Body of pancreas (tissue), 4 donors: ENCODE measurements around the gene MAP2K5. TPM values are rescaled to one million over a fixed set of nuclear protein-coding genes. Genes with fewer than 3 reads are reported as not detected.

Experiments used
- ATAC-seq: fragments of 150-250 bp; one replicate; pipeline ENCODE4 v1.9.1; 2016
- DNase-seq, 4 donors: peaks; one replicate each; pipeline ENCODE4 v3.0.0-alpha.2; 2019
- H3K27ac ChIP-seq, 4 donors: fragments of 200-600 bp; sonication (generic); 1 replicate in 3 of 4; 2 replicates in 1 of 4; pipeline versions ENCODE4 v1.5.1 to v1.6.1; 2016 to 2019; ENCODE audit warnings: mild to moderate bottlenecking in 1 of 4, mixed read lengths in 1 of 4, moderate library complexity in 1 of 4
- H3K27me3 ChIP-seq, 2 donors: fragments of 200-600 bp; sonication (generic); one replicate each; pipeline ENCODE4 v1.6.0; 2016; ENCODE audit warnings: mild to moderate bottlenecking in 1 of 2
- H3K36me3 ChIP-seq, 2 donors: fragments of 200-600 bp; sonication (generic); replicated peaks in 1 of 2; 2 replicates each; pipeline ENCODE4 v1.5.1; 2016; ENCODE audit warnings: low read depth in 2 of 2; ENCODE audit not compliant: insufficient read depth in 1 of 2
- H3K4me1 ChIP-seq: fragments of 200-600 bp; sonication (generic); one replicate; pipeline ENCODE4 v1.6.0; 2016
- H3K4me3 ChIP-seq, 2 donors: fragments of 200-600 bp; sonication (generic); 1 replicate in 1 of 2; 2 replicates in 1 of 2; pipeline ENCODE4 v1.5.1; 2016 to 2019
- H3K9me3 ChIP-seq, 3 donors: fragments of 200-600 bp; sonication (generic); 1 replicate in 2 of 3; 2 replicates in 1 of 3; pipeline ENCODE4 v1.5.1; 2016
- CTCF ChIP-seq, 7 experiments: fragments of 450-650 bp in 4 of 7; fragments of 200-600 bp in 3 of 7; sonication (generic) in 3 of 7; IDR thresholded peaks; one replicate each; pipeline ENCODE4 v1.5.1; 2016 to 2019; ENCODE audit warnings: antibody characterized with exemption in 7 of 7
- POLR2A ChIP-seq, 3 donors: fragments of 450-650 bp; IDR thresholded peaks; one replicate each; pipeline ENCODE4 v1.6.1; 2016; ENCODE audit warnings: antibody characterized with exemption in 3 of 3, mild to moderate bottlenecking in 2 of 3
- WGBS, 2 donors: methylation state at CpG; one replicate each; pipeline ENCODE4 v1.1.5; 2017; 5-methylcytosine and 5-hydroxymethylcytosine counted together
- intact Hi-C: fragments of 100-400 bp; cut with DNase I; formaldehyde crosslinking; loops from one replicate; pipeline ENCODE4 v1.15.1; 2023
- total RNA-seq, 2 donors: library from RNA; depleted of rRNA; stranded (reverse); fragments of >200 nt; gene quantifications; one replicate each; pipeline ENCODE4 v1.1.0, GENCODE V29; 2016

Gene MAP2K5
- total RNA-seq, 2 donors from 2014 or later: 2.6 to 10.9 TPM

DNA sequence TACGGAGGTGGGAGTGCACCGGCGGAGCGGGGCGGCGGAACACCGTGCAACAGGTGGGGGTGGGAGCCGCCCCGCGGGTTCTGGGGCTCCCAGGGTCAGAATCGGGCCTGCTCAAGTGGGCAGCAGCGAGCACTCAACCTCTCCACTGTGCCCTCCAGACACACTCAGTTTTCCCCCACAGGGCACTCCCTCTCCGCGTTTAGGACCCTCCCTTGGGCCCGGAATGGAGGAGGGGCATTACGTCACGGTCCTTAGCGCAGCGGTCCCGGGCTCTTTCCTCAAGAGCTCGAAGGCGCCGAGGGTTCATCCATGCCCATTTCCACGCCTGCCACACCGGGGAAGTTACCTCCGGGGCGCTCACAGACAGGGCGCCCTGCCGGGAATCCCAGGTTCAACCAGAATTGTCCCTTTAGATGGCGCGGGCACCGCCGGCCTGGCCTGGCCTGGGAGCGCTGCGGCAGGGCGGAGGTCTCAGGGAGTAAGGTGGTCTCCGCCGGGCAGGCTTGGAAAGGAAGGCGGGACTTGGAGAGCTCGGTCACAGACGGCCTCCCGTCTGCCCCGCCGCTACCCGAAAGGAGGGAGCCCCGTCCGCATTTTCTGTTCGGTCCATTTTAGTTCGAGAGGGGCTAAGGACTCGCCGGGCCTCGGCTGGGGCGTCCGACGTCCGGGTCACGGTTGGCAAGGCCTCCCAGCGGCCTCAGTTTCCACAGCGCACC lies 292.2 kb downstream of the MAP2K5 start:
- Histone ChIP-seq H3K4me3 (no peak overlapping the region), H3K36me3 (no peaks in the 10 kb centered on the region), H3K4me1 (peaks cover 47% of the 10 kb centered on the region), H3K27ac (no peak overlapping the region), H3K9me3 (no peaks in the 10 kb centered on the region), H3K27me3 (peaks cover 0 to 44% of the 10 kb centered on the region in 2 donors)
- DNase-seq (peak in 1 of 4 donors; percentile 30), ATAC-seq (no peak)
- intact Hi-C loops: loop anchor here (5.0 to 10.0 kb wide), 2 partner anchors 372 to 880 kb away; no protein-coding TSS in a partner anchor
- WGBS, 2 donors: 6 to 9% methylated on average over 39 to 59 of the region's 59 CpGs
- TF ChIP-seq CTCF (IDR thresholded peaks at IDR 0.05) (no peak), POLR2A (IDR thresholded peaks at IDR 0.05) (no peak)

- Histone ChIP-seq H3K4me3 (no peak overlapping the region), H3K27ac (no peak overlapping the region), H3K27me3 (peaks cover 0 to 37% of the 10 kb centered on the region in 2 donors), H3K36me3 (no peaks in the 10 kb centered on the region), H3K4me1 (peaks cover 47% of the 10 kb centered on the region), H3K9me3 (no peaks in the 10 kb centered on the region)
- TF ChIP-seq CTCF (IDR thresholded peaks at IDR 0.05): no peak
- TF ChIP-seq POLR2A (IDR thresholded peaks at IDR 0.05): no peak
- intact Hi-C loops: loop anchor here (10.0 kb wide), 1 partner anchor 881 kb away; no protein-coding TSS in a partner anchor
- DNase-seq (no peak), ATAC-seq (no peak)
- 20 to 34% methylated on average over 27 to 53 of the region's 59 CpGs for WGBS, 2 donors
These were observed 293.0 kb downstream of the MAP2K5 start for GRCh38 chr15:67835297-67836133.

DNA sequence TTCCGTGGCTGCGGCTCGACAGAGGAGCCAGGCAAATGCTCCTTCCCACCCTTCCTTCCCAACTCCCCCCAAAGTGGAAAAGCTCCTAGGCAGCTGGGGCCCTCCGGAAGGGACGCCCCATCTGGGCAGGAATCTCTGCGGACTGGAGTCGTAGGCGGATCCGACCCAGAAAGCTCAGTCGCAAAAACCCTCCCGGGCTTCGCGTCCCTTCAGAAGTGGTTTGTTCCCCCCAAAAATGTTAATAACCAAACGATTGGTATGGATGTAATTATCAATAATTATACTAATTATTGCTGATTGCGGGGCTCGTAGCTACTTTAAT lies 293.6 kb downstream of the MAP2K5 start:
- TF ChIP-seq POLR2A (IDR thresholded peaks at IDR 0.05): no peak
- TF ChIP-seq CTCF (IDR thresholded peaks at IDR 0.05): no peak
- Histone ChIP-seq H3K27ac (no peak overlapping the region), H3K9me3 (no peaks in the 10 kb centered on the region), H3K36me3 (no peaks in the 10 kb centered on the region), H3K4me3 (no peak overlapping the region), H3K27me3 (peaks cover 0 to 31% of the 10 kb centered on the region in 2 donors), H3K4me1 (peaks cover 49% of the 10 kb centered on the region)
- ATAC-seq (no peak), DNase-seq (no peak)
- WGBS, 2 donors: 11 to 16% methylated on average over 11 to 16 of the region's 16 CpGs
- intact Hi-C loops: loop anchor here (10.0 kb wide), 1 partner anchor 881 kb away; no protein-coding TSS in a partner anchor

DNA sequence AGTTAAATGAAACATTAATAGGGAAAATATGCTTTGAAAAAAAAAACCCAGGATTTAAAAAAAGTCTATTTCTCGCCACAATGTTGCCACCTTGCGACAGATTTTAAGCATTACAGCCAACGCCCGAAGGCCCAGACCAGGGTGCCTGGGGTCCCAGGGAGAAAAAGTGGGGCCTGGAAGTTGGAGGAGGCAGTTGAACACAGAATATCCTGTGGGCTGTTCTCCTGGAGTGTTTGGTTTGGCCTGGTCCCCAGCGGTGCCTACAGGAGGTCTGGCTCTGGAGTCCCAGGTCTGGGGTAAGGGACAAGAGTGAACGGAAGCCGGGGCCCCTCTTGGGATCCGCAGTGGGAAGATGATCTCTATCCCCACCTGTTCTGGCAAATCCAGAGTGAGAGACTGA lies 294.0 kb downstream of the MAP2K5 start:
- peaks cover 0 to 28% of the 10 kb centered on the region in 2 donors for H3K27me3 ChIP-seq
- no peak for ATAC-seq
- peaks cover 53% of the 10 kb centered on the region for H3K4me1 ChIP-seq
- WGBS, 2 donors: 31 to 34% methylated on average over 8 of the region's 8 CpGs
- TF ChIP-seq CTCF (IDR thresholded peaks at IDR 0.05): peak; percentile 53 to 95 (median 64)
- TF ChIP-seq POLR2A (IDR thresholded peaks at IDR 0.05): no peak
- intact Hi-C loops: loop anchor here (10.0 kb wide), 1 partner anchor 882 kb away; no protein-coding TSS in a partner anchor
- no peak overlapping the region for H3K27ac ChIP-seq
- peak; percentile 57 to 71 (median 63) for DNase-seq
- no peaks in the 10 kb centered on the region for H3K9me3 ChIP-seq
- no peaks in the 10 kb centered on the region for H3K36me3 ChIP-seq
- H3K4me3 ChIP-seq: no peak overlapping the region
